ENCODE results near the gene SACS. TPM values are rescaled to one million over a fixed set of nuclear protein-coding genes. Genes with fewer than 3 reads are reported as not detected.

The SACS gene
- total RNA-seq, 1 donor from 2014 or later: 34.0 TPM

- Mint-ChIP-seq H3K9me3 (no peaks in the 10 kb centered on the region), H3K4me3 (ENCODE audit: low read depth) (no peak overlapping the region), H3K36me3 (ENCODE audit: low read depth) (no peaks in the 10 kb centered on the region), H3K27ac (no peak overlapping the region), H3K27me3 (ENCODE audit: low read depth) (peaks cover 30% of the 10 kb centered on the region), H3K4me1 (ENCODE audit: low read depth) (peaks cover 17% of the 10 kb centered on the region)
- DNase-seq (ENCODE audit: low spot score): no peak
- intact Hi-C loops (cut with micrococcal nuclease): loop anchor here (10.0 kb wide), 2 partner anchors 241 to 281 kb away; no protein-coding TSS in a partner anchor
Observed at GRCh38 chr13:23463661-23464060, 30.2 kb upstream of the SACS start.

DNA sequence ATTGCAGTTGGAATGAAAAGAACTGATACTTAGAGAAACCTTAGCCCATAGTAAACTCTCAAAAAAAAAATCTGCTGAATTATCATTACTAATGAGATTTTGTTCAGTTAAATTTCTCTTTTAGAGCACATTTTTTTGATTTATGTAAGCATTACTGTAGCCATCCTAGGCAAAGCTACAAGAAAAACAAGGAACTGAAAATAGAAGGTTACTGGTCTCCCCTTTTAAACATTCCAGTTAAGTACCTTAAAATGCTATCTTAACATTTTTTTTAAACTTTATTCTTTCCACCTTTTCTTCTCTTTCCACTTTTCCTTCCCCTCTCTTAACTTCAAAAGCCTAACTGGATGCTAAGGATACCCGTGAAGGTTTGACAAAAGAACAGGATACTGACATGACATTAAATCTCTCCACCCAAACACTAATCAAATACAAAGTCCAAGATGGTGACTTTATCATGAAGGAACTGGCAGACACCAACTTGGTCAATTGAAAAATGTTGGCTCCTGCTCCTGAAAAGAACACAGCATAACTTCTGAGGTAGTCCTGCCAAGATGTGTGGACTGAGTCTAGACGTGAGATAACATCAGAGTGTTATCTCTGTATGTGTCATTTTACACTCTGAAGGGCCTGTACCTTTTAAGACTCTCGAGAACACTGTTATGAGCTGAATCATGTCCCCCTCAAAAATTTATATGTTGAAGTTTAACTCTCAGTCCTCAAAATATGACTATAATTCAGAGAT, 29.5 kb upstream of the SACS start:
- Mint-ChIP-seq H3K27ac (no peak overlapping the region), H3K4me3 (ENCODE audit: low read depth) (no peak overlapping the region), H3K27me3 (ENCODE audit: low read depth) (peaks cover 24% of the 10 kb centered on the region), H3K36me3 (ENCODE audit: low read depth) (no peaks in the 10 kb centered on the region), H3K9me3 (no peaks in the 10 kb centered on the region), H3K4me1 (ENCODE audit: low read depth) (peaks cover 17% of the 10 kb centered on the region)
- intact Hi-C loops (cut with micrococcal nuclease): loop anchor here (10.0 kb wide), 2 partner anchors 242 to 282 kb away; no protein-coding TSS in a partner anchor
- DNase-seq (ENCODE audit: low spot score): no peak

DNA sequence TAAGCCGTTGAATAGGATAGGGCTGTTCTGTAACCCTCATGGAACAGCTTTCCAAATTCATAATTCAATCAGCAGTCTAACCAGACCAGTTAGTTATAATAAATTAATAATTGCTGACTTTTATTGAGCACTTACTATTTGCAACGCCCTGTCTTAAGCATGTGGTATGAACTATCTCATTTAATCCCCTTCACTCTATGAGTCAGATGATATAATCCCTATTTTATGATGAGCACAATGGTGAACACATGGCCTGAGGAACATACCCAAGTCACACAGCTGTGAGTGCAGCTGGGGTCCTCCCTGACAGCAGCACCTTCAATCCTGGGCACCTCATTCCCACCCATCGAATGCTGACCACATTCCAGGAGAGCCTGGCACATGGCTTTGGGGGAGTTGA, 28.0 kb upstream of the SACS start:
- Mint-ChIP-seq H3K4me3 (ENCODE audit: low read depth) (no peak overlapping the region), H3K36me3 (ENCODE audit: low read depth) (no peaks in the 10 kb centered on the region), H3K27ac (no peak overlapping the region), H3K9me3 (no peaks in the 10 kb centered on the region), H3K4me1 (ENCODE audit: low read depth) (peaks cover 15% of the 10 kb centered on the region), H3K27me3 (ENCODE audit: low read depth) (peaks cover 22% of the 10 kb centered on the region)
- intact Hi-C loops (cut with micrococcal nuclease): loop anchor here (10.0 kb wide), 2 partner anchors 243 to 283 kb away; no protein-coding TSS in a partner anchor
- DNase-seq (ENCODE audit: low spot score): no peak

GRCh38 chr13:23460921-23461320, 27.4 kb upstream of the SACS start:
- H3K27me3 Mint-ChIP-seq (ENCODE audit: low read depth): peaks cover 19% of the 10 kb centered on the region
- DNase-seq (ENCODE audit: low spot score): no peak
- no peaks in the 10 kb centered on the region for H3K36me3 Mint-ChIP-seq (ENCODE audit: low read depth)
- H3K4me3 Mint-ChIP-seq (ENCODE audit: low read depth): no peak overlapping the region
- intact Hi-C loops (cut with micrococcal nuclease): loop anchor here (10.0 kb wide), 2 partner anchors 244 to 284 kb away; no protein-coding TSS in a partner anchor
- H3K9me3 Mint-ChIP-seq: no peaks in the 10 kb centered on the region
- H3K27ac Mint-ChIP-seq: no peak overlapping the region
- peaks cover 12% of the 10 kb centered on the region for H3K4me1 Mint-ChIP-seq (ENCODE audit: low read depth)

GRCh38 chr13:23460309-23460708, 26.8 kb upstream of the SACS start:
- H3K27ac Mint-ChIP-seq: no peak overlapping the region
- peaks cover 18% of the 10 kb centered on the region for H3K27me3 Mint-ChIP-seq (ENCODE audit: low read depth)
- H3K4me3 Mint-ChIP-seq (ENCODE audit: low read depth): no peak overlapping the region
- H3K36me3 Mint-ChIP-seq (ENCODE audit: low read depth): no peaks in the 10 kb centered on the region
- H3K4me1 Mint-ChIP-seq (ENCODE audit: low read depth): peaks cover 12% of the 10 kb centered on the region
- intact Hi-C loops (cut with micrococcal nuclease): loop anchor here (10.0 kb wide), 2 partner anchors 244 to 284 kb away; no protein-coding TSS in a partner anchor
- no peak for DNase-seq (ENCODE audit: low spot score)
- H3K9me3 Mint-ChIP-seq: no peaks in the 10 kb centered on the region

- Mint-ChIP-seq H3K36me3 (ENCODE audit: low read depth) (no peaks in the 10 kb centered on the region), H3K27ac (no peak overlapping the region), H3K27me3 (ENCODE audit: low read depth) (peaks cover 14% of the 10 kb centered on the region), H3K4me3 (ENCODE audit: low read depth) (no peak overlapping the region), H3K4me1 (ENCODE audit: low read depth) (peaks cover 11% of the 10 kb centered on the region), H3K9me3 (no peaks in the 10 kb centered on the region)
- DNase-seq (ENCODE audit: low spot score): no peak
- intact Hi-C loops (cut with micrococcal nuclease): no loop called here
Observed at GRCh38 chr13:23458989-23459388, 25.5 kb upstream of the SACS start.

DNA sequence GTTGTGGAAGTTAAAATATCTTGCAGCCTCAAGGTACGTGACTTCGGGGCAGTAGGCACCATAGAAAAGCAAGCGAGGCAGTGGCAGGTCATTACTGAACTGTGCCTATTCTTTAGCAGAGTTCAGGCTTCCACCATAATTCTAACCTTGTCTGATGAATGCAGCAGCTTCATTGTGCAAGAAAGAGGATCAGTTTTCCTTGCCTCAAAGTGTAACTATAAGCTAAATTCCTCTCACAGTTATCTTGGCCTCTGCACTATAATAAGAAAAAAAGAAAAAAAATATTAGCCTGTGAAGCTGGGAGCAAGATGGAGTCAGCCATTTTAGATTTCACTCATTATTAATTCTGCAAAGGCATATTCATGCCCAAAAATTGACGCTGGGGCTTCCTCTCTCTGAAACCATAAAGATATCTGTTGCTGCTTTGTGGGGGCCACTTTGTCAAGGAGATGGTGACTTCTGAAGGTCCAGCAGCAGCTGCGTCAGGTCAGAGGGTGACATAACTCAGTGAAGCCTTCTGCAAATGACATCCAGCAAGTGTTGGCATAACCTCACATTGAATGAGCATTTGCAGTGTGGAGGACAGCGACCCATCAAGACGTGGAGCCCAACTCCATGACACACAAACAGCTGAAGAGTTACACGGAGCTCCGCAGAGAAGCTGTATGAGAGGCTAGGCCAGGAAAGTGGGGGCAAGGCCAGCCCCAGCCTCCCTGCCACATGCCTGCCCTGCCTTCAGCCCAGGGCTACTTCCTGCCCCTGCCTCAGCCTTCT, 23.1 kb upstream of the SACS start:
- H3K4me3 Mint-ChIP-seq (ENCODE audit: low read depth): no peak overlapping the region
- no peak for DNase-seq (ENCODE audit: low spot score)
- no peaks in the 10 kb centered on the region for H3K36me3 Mint-ChIP-seq (ENCODE audit: low read depth)
- no peaks in the 10 kb centered on the region for H3K4me1 Mint-ChIP-seq (ENCODE audit: low read depth)
- peaks cover 5% of the 10 kb centered on the region for H3K27me3 Mint-ChIP-seq (ENCODE audit: low read depth)
- H3K27ac Mint-ChIP-seq: no peak overlapping the region
- intact Hi-C loops (cut with micrococcal nuclease): no loop called here
- no peaks in the 10 kb centered on the region for H3K9me3 Mint-ChIP-seq

GRCh38 chr13:23455401-23456185, 22.1 kb upstream of the SACS start:
- no peaks in the 10 kb centered on the region for H3K9me3 Mint-ChIP-seq
- peaks cover 2% of the 10 kb centered on the region for H3K27me3 Mint-ChIP-seq (ENCODE audit: low read depth)
- no peaks in the 10 kb centered on the region for H3K36me3 Mint-ChIP-seq (ENCODE audit: low read depth)
- no peak overlapping the region for H3K27ac Mint-ChIP-seq
- H3K4me1 Mint-ChIP-seq (ENCODE audit: low read depth): no peaks in the 10 kb centered on the region
- no peak for DNase-seq (ENCODE audit: low spot score)
- intact Hi-C loops (cut with micrococcal nuclease): no loop called here
- H3K4me3 Mint-ChIP-seq (ENCODE audit: low read depth): no peak overlapping the region

DNA sequence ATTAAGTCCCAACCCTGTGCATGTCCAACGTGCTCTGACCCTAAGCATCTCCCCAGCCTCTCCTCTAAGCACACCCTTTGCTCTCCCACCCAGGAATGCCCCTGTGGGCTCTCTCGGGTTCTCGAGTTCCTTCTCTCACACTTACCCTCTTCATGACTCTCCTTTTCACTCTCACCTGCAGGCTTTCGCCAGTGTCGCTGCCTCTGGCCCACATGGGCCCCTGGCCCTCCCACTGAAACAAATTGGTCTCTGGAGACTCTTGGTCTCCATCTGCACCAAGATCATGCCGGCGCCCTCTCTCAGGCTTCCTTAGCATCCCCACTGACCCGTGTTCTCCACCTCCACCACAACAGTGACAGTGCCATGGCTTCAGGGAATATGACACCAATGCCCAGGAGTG, 19.6 kb upstream of the SACS start:
- H3K9me3 Mint-ChIP-seq: no peaks in the 10 kb centered on the region
- intact Hi-C loops (cut with micrococcal nuclease): no loop called here
- H3K27me3 Mint-ChIP-seq (ENCODE audit: low read depth): peaks cover 7% of the 10 kb centered on the region
- no peaks in the 10 kb centered on the region for H3K36me3 Mint-ChIP-seq (ENCODE audit: low read depth)
- DNase-seq (ENCODE audit: low spot score): no peak
- H3K27ac Mint-ChIP-seq: no peak overlapping the region
- no peaks in the 10 kb centered on the region for H3K4me1 Mint-ChIP-seq (ENCODE audit: low read depth)
- H3K4me3 Mint-ChIP-seq (ENCODE audit: low read depth): no peak overlapping the region

DNA sequence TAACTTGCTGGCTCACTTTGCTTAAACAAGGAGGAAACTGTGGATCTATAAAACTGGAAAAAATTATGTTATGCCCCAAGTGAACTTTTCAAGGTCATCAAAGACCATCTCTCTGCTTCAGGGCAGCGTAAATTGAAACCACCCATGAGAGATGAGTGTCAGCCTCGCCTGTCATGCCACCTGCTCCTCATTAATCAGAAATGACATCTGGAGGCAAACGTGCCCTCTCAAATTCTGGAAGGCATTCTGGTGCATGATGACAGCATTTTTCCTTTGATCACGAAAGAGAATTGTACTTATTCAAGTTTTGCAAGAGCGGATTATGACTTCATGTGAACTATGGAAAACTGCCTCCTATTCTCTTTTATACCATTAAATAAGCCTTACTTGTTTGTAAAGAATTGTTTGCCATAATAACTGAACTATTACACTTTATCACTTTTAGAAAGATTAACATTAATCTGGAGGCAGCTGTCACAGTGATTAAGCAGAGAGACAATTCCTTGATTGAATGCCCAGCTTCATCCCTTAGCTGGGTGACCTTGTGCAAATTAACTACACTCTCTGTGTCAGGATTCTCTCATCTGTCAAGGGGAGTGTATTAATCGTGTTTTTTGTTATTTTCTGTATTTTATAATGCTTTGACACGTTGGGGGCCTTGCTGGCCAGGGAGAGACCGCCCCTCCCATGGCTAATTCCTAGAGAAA, 17.0 kb upstream of the SACS start:
- intact Hi-C loops (cut with micrococcal nuclease): no loop called here
- peaks cover 7% of the 10 kb centered on the region for H3K27me3 Mint-ChIP-seq (ENCODE audit: low read depth)
- no peaks in the 10 kb centered on the region for H3K4me1 Mint-ChIP-seq (ENCODE audit: low read depth)
- H3K36me3 Mint-ChIP-seq (ENCODE audit: low read depth): no peaks in the 10 kb centered on the region
- H3K4me3 Mint-ChIP-seq (ENCODE audit: low read depth): no peak overlapping the region
- H3K27ac Mint-ChIP-seq: no peak overlapping the region
- H3K9me3 Mint-ChIP-seq: no peaks in the 10 kb centered on the region
- DNase-seq (ENCODE audit: low spot score): no peak

GRCh38 chr13:23449398-23450162, 16.1 kb upstream of the SACS start:
- Mint-ChIP-seq H3K9me3 (no peaks in the 10 kb centered on the region), H3K36me3 (ENCODE audit: low read depth) (no peaks in the 10 kb centered on the region), H3K4me1 (ENCODE audit: low read depth) (no peaks in the 10 kb centered on the region), H3K27me3 (ENCODE audit: low read depth) (peaks cover 7% of the 10 kb centered on the region), H3K4me3 (ENCODE audit: low read depth) (no peak overlapping the region), H3K27ac (no peak overlapping the region)
- intact Hi-C loops (cut with micrococcal nuclease): no loop called here
- no peak for DNase-seq (ENCODE audit: low spot score)

- no peaks in the 10 kb centered on the region for H3K4me1 Mint-ChIP-seq (ENCODE audit: low read depth)
- H3K27ac Mint-ChIP-seq: no peak overlapping the region
- H3K4me3 Mint-ChIP-seq (ENCODE audit: low read depth): no peak overlapping the region
- peaks cover 10% of the 10 kb centered on the region for H3K27me3 Mint-ChIP-seq (ENCODE audit: low read depth)
- no peaks in the 10 kb centered on the region for H3K36me3 Mint-ChIP-seq (ENCODE audit: low read depth)
- no peak for DNase-seq (ENCODE audit: low spot score)
- no peaks in the 10 kb centered on the region for H3K9me3 Mint-ChIP-seq
- intact Hi-C loops (cut with micrococcal nuclease): no loop called here
Observed at GRCh38 chr13:23447927-23448326, 14.4 kb upstream of the SACS start.

All from activated T-helper 2 cell treated with anti-CD3 and anti-CD28 coated beads, Interferon-gamma antibody, Interleukin-2, Interleukin-4, amounts not matched to agents 10 μg/mL and 5 μg/mL and 100 μg/mL, durations not matched to agents 14 hours and 24 hours and 36 hours (primary cell).